HFFc6 (cell line): Measurements from ENCODE around the gene UBE2E2. TPM values are rescaled to one million over a fixed set of nuclear protein-coding genes. Genes with fewer than 3 reads are reported as not detected.

Source experiments
- DNase-seq: peaks from one replicate; pipeline ENCODE4 v3.0.0-alpha.2; 2018
- H3K27ac Mint-ChIP-seq: 2 replicates; pipeline ENCODE4 v1.8.0; 2020; ENCODE audit warnings: mild to moderate bottlenecking, mixed read lengths
- H3K27me3 Mint-ChIP-seq: 2 replicates; pipeline ENCODE4 v1.8.0; 2021; ENCODE audit warnings: mild to moderate bottlenecking, moderate library complexity, mixed read lengths; ENCODE audit not compliant: insufficient read depth
- H3K36me3 Mint-ChIP-seq: 2 replicates; pipeline ENCODE4 v1.8.0; 2021; ENCODE audit warnings: low read depth, mixed read lengths
- H3K4me1 Mint-ChIP-seq: 2 replicates; pipeline ENCODE4 v1.8.0; 2020; ENCODE audit warnings: low read depth, mixed read lengths
- H3K4me3 Mint-ChIP-seq: 2 replicates; pipeline ENCODE4 v1.8.0; 2020; ENCODE audit warnings: mild to moderate bottlenecking, moderate library complexity, mixed read lengths
- H3K9me3 Mint-ChIP-seq: 2 replicates; pipeline ENCODE4 v1.8.0; 2020; ENCODE audit warnings: mild to moderate bottlenecking, mixed read lengths
- CTCF ChIP-seq: fragments of 200-600 bp; sonication (generic); IDR thresholded peaks from 2 replicates; pipeline ENCODE4 v1.5.0; 2021; ENCODE audit warnings: antibody characterized with exemption, mild to moderate bottlenecking
- total RNA-seq, 6 experiments: library from RNA; stranded (reverse); fragmentation: NEBNext Ultra II Directional; extraction: Animal tissue kit (Norgen Biotek cat#: 25700); gene quantifications; 2 replicates in 1 of 6; 3 replicates in 5 of 6; pipeline ENCODE4 v1.2.3, GENCODE V29; 2021

The UBE2E2 gene
- total RNA-seq, 6 experiments from 2014 or later: 38.2 to 53.0 (median 47.2) TPM

- peaks cover 27% of the 10 kb centered on the region for H3K4me1 Mint-ChIP-seq
- H3K27me3 Mint-ChIP-seq: peaks cover 1% of the 10 kb centered on the region; the same call in 1 of the 2 replicates
- peak overlapping the region; percentile 1; the same call in 1 of the 2 replicates for H3K27ac Mint-ChIP-seq
- TF ChIP-seq CTCF: no peak
- peak; percentile 13 for DNase-seq
- H3K9me3 Mint-ChIP-seq: no peaks in the 10 kb centered on the region
- H3K36me3 Mint-ChIP-seq: peaks cover 4% of the 10 kb centered on the region; the same call in 1 of the 2 replicates
- H3K4me3 Mint-ChIP-seq: peak overlapping the region; percentile 1; the same call in 1 of the 2 replicates
Observed at GRCh38 chr3:23430781-23431398, 227.8 kb downstream of the UBE2E2 start.

- Mint-ChIP-seq H3K27me3 (no peaks in the 10 kb centered on the region), H3K36me3 (peaks cover 4% of the 10 kb centered on the region; the same call in 1 of the 2 replicates), H3K4me3 (no peak overlapping the region), H3K27ac (no peak overlapping the region), H3K4me1 (peaks cover 27% of the 10 kb centered on the region), H3K9me3 (no peaks in the 10 kb centered on the region)
- TF ChIP-seq CTCF: no peak
- no peak for DNase-seq
Observed at GRCh38 chr3:23431764-23432163, 228.6 kb downstream of the UBE2E2 start.

- Mint-ChIP-seq H3K4me1 (peaks cover 27% of the 10 kb centered on the region), H3K9me3 (no peaks in the 10 kb centered on the region), H3K27ac (no peak overlapping the region), H3K27me3 (no peaks in the 10 kb centered on the region), H3K36me3 (peaks cover 4% of the 10 kb centered on the region; the same call in 1 of the 2 replicates), H3K4me3 (no peak overlapping the region)
- no peak for TF ChIP-seq CTCF
- DNase-seq: no peak
Observed at GRCh38 chr3:23435318-23435717, 232.2 kb downstream of the UBE2E2 start.

GRCh38 chr3:23435904-23436303 is 232.8 kb downstream of the UBE2E2 start:
- no peaks in the 10 kb centered on the region for H3K9me3 Mint-ChIP-seq
- H3K4me3 Mint-ChIP-seq: no peak overlapping the region
- no peak for TF ChIP-seq CTCF
- H3K4me1 Mint-ChIP-seq: peaks cover 23% of the 10 kb centered on the region
- H3K27me3 Mint-ChIP-seq: no peaks in the 10 kb centered on the region
- DNase-seq: no peak
- H3K27ac Mint-ChIP-seq: no peak overlapping the region
- peaks cover 4% of the 10 kb centered on the region; the same call in 1 of the 2 replicates for H3K36me3 Mint-ChIP-seq

GRCh38 chr3:23437484-23438145 is 234.5 kb downstream of the UBE2E2 start:
- no peak for DNase-seq
- no peaks in the 10 kb centered on the region for H3K9me3 Mint-ChIP-seq
- peaks cover 4% of the 10 kb centered on the region; the same call in 1 of the 2 replicates for H3K36me3 Mint-ChIP-seq
- no peaks in the 10 kb centered on the region for H3K27me3 Mint-ChIP-seq
- no peak for TF ChIP-seq CTCF
- no peak overlapping the region for H3K27ac Mint-ChIP-seq
- peaks cover 11% of the 10 kb centered on the region for H3K4me1 Mint-ChIP-seq
- no peak overlapping the region for H3K4me3 Mint-ChIP-seq
